K562 (cell line): ENCODE measurements around the gene MLX. TPM values are rescaled to one million over a fixed set of nuclear protein-coding genes. Genes with fewer than 3 reads are reported as not detected.

Experiments used
- BACH1 ChIP-seq: fragments of 200-800 bp; sonication (Bioruptor generic); IDR thresholded peaks from 2 replicates; pipeline ENCODE4 v1.6.1; 2016; ENCODE audit warnings: missing genetic modification characterization, missing compliant biosample characterization
- BCL6 ChIP-seq: fragments of 250-450 bp; sonication (Bioruptor Pico); IDR thresholded peaks from 2 replicates; pipeline ENCODE4 v1.4.0; 2020
- DACH1 ChIP-seq: fragments of 450-650 bp; IDR thresholded peaks from 2 replicates; pipeline ENCODE4 v1.6.1; 2018; ENCODE audit not compliant: partially characterized antibody
- ELF1 ChIP-seq: fragments of 200-800 bp; sonication (Bioruptor generic); IDR thresholded peaks from 2 replicates; pipeline ENCODE4 v1.6.1; 2016; ENCODE audit warnings: missing genetic modification characterization, missing compliant biosample characterization
- FOXK2 ChIP-seq, 2 experiments: fragments of 450-650 bp; IDR thresholded peaks in 1 of 2; conservative IDR thresholded peaks in 1 of 2; 2 replicates each; pipeline ENCODE4 v1.6.1; 2016; ENCODE audit warnings: low read depth in 2 of 2, mild to moderate bottlenecking in 1 of 2
- FOXP1 ChIP-seq: sonication (generic); formaldehyde crosslinking; IDR thresholded peaks from 2 replicates; pipeline ENCODE4 v1.8.0; 2022; ENCODE audit warnings: mild to moderate bottlenecking, missing genetic modification reagents
- GATAD2B ChIP-seq: fragments of 450-650 bp; IDR thresholded peaks from 2 replicates; pipeline ENCODE4 v1.6.1; 2017; ENCODE audit warnings: mild to moderate bottlenecking, borderline replicate concordance
- KLF1 ChIP-seq: fragments of 450-650 bp; IDR thresholded peaks from 2 replicates; pipeline ENCODE4 v1.6.1; 2016; ENCODE audit warnings: missing genetic modification characterization, missing compliant biosample characterization
- KLF16 ChIP-seq: IDR thresholded peaks from 2 replicates; pipeline ENCODE4 v1.6.1; 2016; ENCODE audit warnings: antibody characterized with exemption
- LCOR ChIP-seq: sonication (generic); formaldehyde crosslinking; IDR thresholded peaks from 2 replicates; pipeline ENCODE4 v1.8.0; 2022; ENCODE audit warnings: mild to moderate bottlenecking, missing genetic modification reagents
- MYC ChIP-seq, 2 experiments: fragments of 250-450 bp in 1 of 2; sonication (Bioruptor Pico) in 1 of 2; IDR thresholded peaks; 2 replicates each; pipeline versions ENCODE4 v1.5.1 to v1.6.1; 2012 to 2021; ENCODE audit warnings: low read depth in 2 of 2, borderline replicate concordance in 1 of 2, improper control_type of control experiment in 1 of 2, low read length in 1 of 2, mild to moderate bottlenecking in 1 of 2, moderate library complexity in 1 of 2
- NUFIP1 ChIP-seq: fragments of 450-650 bp; IDR thresholded peaks from 2 replicates; pipeline ENCODE4 v1.6.1; 2018; ENCODE audit not compliant: partially characterized antibody
- PHF8 ChIP-seq: fragments of 200-600 bp; sonication (generic); IDR thresholded peaks from 2 replicates; pipeline ENCODE4 v1.6.1; 2012; ENCODE audit warnings: mixed run types, mild to moderate bottlenecking, inconsistent platforms, low read length, moderate library complexity, borderline replicate concordance
- RBM39 ChIP-seq: fragments of 200-400 bp; formaldehyde crosslinking; optimal IDR thresholded peaks from 2 replicates; pipeline ENCODE3; 2018; ENCODE audit warnings: low read depth, low read length
- SRSF7 ChIP-seq: fragments of 200-400 bp; formaldehyde crosslinking; optimal IDR thresholded peaks from 2 replicates; pipeline ENCODE3; 2017; ENCODE audit warnings: mild to moderate bottlenecking, low read depth, low read length
- SUPT5H ChIP-seq: fragments of 450-650 bp; IDR thresholded peaks from 2 replicates; pipeline ENCODE4 v1.6.1; 2016
- ZC3H8 ChIP-seq: fragments of 450-650 bp; IDR thresholded peaks from 2 replicates; pipeline ENCODE4 v1.6.1; 2017
- ZNF134 ChIP-seq: fragments of 250-450 bp; sonication (Bioruptor Pico); conservative IDR thresholded peaks from 2 replicates; pipeline ENCODE4 v1.4.0; 2020
- ZNF41 ChIP-seq: fragments of 250-450 bp; sonication (Bioruptor Pico); conservative IDR thresholded peaks from 2 replicates; pipeline ENCODE4 v1.4.0; 2020; ENCODE audit warnings: mild to moderate bottlenecking
- polyA plus RNA-seq, 8 experiments: library from polyadenylated mRNA; depleted of rRNA in 4 of 8; stranded (reverse) in 5 of 8; unstranded in 3 of 8; fragments of >200 nt; fragmentation: Nextera tagmentation in 2 of 8; fragmentation: Illumina TruSeq in 1 of 8; extraction: Ambion mirVana in 2 of 8; extraction: Trizol in 1 of 8; gene quantifications; 2 replicates each; pipeline versions ENCODE4 v1.2.1 to v1.2.3, GENCODE V29; 2011 to 2014; ENCODE audit warnings: inconsistent platforms in 1 of 8, missing spikeins in 1 of 8
- total RNA-seq, 7 experiments: library from RNA; depleted of rRNA in 6 of 7; stranded (reverse); fragments of >200 nt in 6 of 7; fragmentation: Illumina TruSeq in 2 of 7; extraction: Trizol in 2 of 7; gene quantifications; 2 replicates each; pipeline versions ENCODE4 v1.2.1 to v1.2.3, GENCODE V29; 2011 to 2021; ENCODE audit warnings: low replicate concordance in 1 of 7
- TF ChIP-seq, protein P1 (sequence below): IDR thresholded peaks from 2 replicates; pipeline ENCODE4 v1.6.1; 2014; ENCODE audit warnings: antibody characterized with exemption
- TF ChIP-seq, protein P2 (sequence below): fragments of 200-800 bp; sonication (Bioruptor generic); IDR thresholded peaks from 2 replicates; pipeline ENCODE4 v1.6.1; 2017; ENCODE audit warnings: missing genetic modification characterization, missing compliant biosample characterization
- TF ChIP-seq, protein P3 (sequence below), 2 experiments: fragments of 450-650 bp; IDR thresholded peaks; 2 replicates each; pipeline ENCODE4 v1.6.1; 2018; ENCODE audit warnings: mild to moderate bottlenecking in 2 of 2, low read depth in 1 of 2; ENCODE audit not compliant: partially characterized antibody in 2 of 2

The MLX gene
- total and polyA plus RNA-seq, 9 of the 15 experiments (the other 6 are each of a cell fraction or from before 2014, with no cell fraction given), result 42.9 to 100 (median 58.9) TPM

DNA sequence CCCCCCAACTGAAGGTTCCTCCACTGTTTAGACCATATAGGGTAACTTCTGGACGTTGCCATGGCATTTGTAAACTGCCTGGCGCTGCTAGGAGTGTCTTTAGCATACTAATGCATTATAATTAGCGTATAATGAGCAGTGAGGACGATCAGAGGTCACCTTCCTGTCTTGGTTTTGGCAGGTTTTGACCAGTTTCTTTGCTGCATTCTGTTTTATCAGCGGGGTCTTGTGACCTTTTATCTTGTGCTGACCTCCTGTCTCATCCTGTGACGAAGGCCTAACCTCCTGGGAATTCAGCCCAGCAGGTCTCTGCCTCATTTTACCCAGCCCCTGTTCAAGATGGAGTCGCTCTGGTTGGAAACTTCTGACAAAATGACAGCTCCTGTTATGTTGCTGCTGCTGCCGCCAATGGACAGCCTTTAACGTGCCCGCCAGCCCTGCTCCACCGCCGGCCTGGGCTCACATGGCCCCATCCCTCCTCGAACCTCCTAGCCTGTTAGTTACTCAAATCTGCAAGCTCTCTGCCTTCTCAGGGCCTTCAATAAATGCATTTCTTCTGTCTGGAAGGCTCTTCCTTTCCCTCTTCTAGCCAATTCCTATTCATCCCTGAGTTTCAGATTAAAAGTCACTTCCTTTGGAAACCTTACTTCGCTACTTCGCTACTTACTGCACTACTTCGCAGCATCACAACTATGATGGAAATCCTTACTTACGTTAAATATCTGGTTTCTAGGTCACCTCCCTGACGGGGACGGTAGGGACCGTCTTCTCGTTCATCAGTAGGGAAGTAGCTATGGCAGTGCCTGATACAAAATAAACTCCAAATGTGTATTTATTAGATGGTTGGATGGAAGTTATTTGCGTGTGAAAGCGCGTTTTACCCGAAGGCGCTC lies 31.5 kb upstream of the MLX start (continued):
- peak; percentile 94 for TF ChIP-seq ZNF41 (CRISPR knock-in tag)
- no peak for TF ChIP-seq GATAD2B
- no peak for TF ChIP-seq ELF1 (tag)
- TF ChIP-seq, protein P1, sequence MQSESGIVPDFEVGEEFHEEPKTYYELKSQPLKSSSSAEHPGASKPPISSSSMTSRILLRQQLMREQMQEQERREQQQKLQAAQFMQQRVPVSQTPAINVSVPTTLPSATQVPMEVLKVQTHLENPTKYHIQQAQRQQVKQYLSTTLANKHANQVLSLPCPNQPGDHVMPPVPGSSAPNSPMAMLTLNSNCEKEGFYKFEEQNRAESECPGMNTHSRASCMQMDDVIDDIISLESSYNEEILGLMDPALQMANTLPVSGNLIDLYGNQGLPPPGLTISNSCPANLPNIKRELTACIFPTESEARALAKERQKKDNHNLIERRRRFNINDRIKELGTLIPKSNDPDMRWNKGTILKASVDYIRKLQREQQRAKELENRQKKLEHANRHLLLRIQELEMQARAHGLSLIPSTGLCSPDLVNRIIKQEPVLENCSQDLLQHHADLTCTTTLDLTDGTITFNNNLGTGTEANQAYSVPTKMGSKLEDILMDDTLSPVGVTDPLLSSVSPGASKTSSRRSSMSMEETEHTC, result no peak
- peak; percentile 93 for TF ChIP-seq BACH1 (tag)
- TF ChIP-seq KLF16, result peak; percentile 19; the same call in 1 of the 2 replicates
- TF ChIP-seq FOXK2 (conservative IDR thresholded peaks at IDR 0.05 in 1 of 2, IDR thresholded peaks at IDR 0.05 in 1 of 2; ENCODE audit: low read depth in 2 of 2), result peak in 1 of 2 experiments; percentile 73; a peak in 2 of 4 replicates
- TF ChIP-seq, protein P2, sequence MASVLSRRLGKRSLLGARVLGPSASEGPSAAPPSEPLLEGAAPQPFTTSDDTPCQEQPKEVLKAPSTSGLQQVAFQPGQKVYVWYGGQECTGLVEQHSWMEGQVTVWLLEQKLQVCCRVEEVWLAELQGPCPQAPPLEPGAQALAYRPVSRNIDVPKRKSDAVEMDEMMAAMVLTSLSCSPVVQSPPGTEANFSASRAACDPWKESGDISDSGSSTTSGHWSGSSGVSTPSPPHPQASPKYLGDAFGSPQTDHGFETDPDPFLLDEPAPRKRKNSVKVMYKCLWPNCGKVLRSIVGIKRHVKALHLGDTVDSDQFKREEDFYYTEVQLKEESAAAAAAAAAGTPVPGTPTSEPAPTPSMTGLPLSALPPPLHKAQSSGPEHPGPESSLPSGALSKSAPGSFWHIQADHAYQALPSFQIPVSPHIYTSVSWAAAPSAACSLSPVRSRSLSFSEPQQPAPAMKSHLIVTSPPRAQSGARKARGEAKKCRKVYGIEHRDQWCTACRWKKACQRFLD (CRISPR knock-in tag), result peak; percentile 99
- peak; percentile 73 for TF ChIP-seq ZNF134 (CRISPR knock-in tag)
- no peak for TF ChIP-seq ZC3H8
- TF ChIP-seq MYC (IDR thresholded peaks at IDR 0.05; ENCODE audit: low read depth, low read length), result no peak
- peak; percentile 91; the same call in 1 of the 2 replicates for TF ChIP-seq MYC (CRISPR knock-in tag; IDR thresholded peaks at IDR 0.05; ENCODE audit: borderline replicate concordance, low read depth)
- TF ChIP-seq LCOR (CRISPR knock-in tag), result 0 out of 2 replicates have a peak, but pooled peaks have one; percentile 24
- TF ChIP-seq NUFIP1, result peak; percentile 70
- TF ChIP-seq BCL6, result peak; percentile 83; the same call in 1 of the 2 replicates
- TF ChIP-seq KLF1 (tag), result peak; percentile 35; the same call in 1 of the 2 replicates
- TF ChIP-seq RBM39, result no peak
- no peak for TF ChIP-seq DACH1
- peak; percentile 69 for TF ChIP-seq SUPT5H
- TF ChIP-seq, protein P3, sequence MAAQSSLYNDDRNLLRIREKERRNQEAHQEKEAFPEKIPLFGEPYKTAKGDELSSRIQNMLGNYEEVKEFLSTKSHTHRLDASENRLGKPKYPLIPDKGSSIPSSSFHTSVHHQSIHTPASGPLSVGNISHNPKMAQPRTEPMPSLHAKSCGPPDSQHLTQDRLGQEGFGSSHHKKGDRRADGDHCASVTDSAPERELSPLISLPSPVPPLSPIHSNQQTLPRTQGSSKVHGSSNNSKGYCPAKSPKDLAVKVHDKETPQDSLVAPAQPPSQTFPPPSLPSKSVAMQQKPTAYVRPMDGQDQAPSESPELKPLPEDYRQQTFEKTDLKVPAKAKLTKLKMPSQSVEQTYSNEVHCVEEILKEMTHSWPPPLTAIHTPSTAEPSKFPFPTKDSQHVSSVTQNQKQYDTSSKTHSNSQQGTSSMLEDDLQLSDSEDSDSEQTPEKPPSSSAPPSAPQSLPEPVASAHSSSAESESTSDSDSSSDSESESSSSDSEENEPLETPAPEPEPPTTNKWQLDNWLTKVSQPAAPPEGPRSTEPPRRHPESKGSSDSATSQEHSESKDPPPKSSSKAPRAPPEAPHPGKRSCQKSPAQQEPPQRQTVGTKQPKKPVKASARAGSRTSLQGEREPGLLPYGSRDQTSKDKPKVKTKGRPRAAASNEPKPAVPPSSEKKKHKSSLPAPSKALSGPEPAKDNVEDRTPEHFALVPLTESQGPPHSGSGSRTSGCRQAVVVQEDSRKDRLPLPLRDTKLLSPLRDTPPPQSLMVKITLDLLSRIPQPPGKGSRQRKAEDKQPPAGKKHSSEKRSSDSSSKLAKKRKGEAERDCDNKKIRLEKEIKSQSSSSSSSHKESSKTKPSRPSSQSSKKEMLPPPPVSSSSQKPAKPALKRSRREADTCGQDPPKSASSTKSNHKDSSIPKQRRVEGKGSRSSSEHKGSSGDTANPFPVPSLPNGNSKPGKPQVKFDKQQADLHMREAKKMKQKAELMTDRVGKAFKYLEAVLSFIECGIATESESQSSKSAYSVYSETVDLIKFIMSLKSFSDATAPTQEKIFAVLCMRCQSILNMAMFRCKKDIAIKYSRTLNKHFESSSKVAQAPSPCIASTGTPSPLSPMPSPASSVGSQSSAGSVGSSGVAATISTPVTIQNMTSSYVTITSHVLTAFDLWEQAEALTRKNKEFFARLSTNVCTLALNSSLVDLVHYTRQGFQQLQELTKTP (IDR thresholded peaks at IDR 0.05; ENCODE audit: low read depth in 1 of 2, partially characterized antibody in 2 of 2), result peak in 1 of 2 experiments; percentile 27
- TF ChIP-seq FOXP1, result no peak
- TF ChIP-seq SRSF7, result no peak
- TF ChIP-seq PHF8, result peak; percentile 30; the same call in 1 of the 2 replicates
